K562 (cell line): ENCODE data around the gene SORCS2.

Experiments
- CHD4 ChIP-seq: fragments of 200-600 bp; sonication (generic); IDR thresholded peaks from 3 replicates; pipeline ENCODE4 v1.6.1; 2012; ENCODE audit warnings: low read depth, mild to moderate bottlenecking, mixed read lengths, low read length, inconsistent platforms; ENCODE audit not compliant: insufficient read depth, insufficient replicate concordance, poor library complexity, severe bottlenecking
- ELK1 ChIP-seq: sonication (generic); formaldehyde crosslinking; IDR thresholded peaks from 2 replicates; pipeline ENCODE4 v1.8.1; 2022; ENCODE audit warnings: missing genetic modification reagents
- HDAC2 ChIP-seq: fragments of 450-650 bp; IDR thresholded peaks from 2 replicates; pipeline ENCODE4 v1.6.1; 2016; ENCODE audit warnings: mild to moderate bottlenecking
- ZNF592 ChIP-seq: fragments of 450-650 bp; IDR thresholded peaks from 2 replicates; pipeline ENCODE4 v1.6.1; 2017; ENCODE audit warnings: antibody characterized with exemption, mild to moderate bottlenecking
- ZNF76 ChIP-seq: fragments of 250-450 bp; sonication (Bioruptor Pico); IDR thresholded peaks from 2 replicates; pipeline ENCODE4 v1.4.0; 2020; ENCODE audit warnings: mild to moderate bottlenecking, moderate library complexity, borderline replicate concordance

GRCh38 chr4:7159923-7160322, 32.4 kb upstream of the SORCS2 start:
- TF ChIP-seq ZNF592 (no peak), CHD4 (no peak), HDAC2 (no peak), ZNF76 (CRISPR knock-in tag) (no peak), ELK1 (CRISPR knock-in tag) (no peak)
